H9 (cell line): ENCODE results near the gene ZBED5. TPM values are rescaled to one million over a fixed set of nuclear protein-coding genes. Genes with fewer than 3 reads are reported as not detected.

Source experiments
- DNase-seq: peaks from one replicate; pipeline ENCODE4 v3.0.0-alpha.2; 2017
- H2AFZ ChIP-seq: one replicate; pipeline ENCODE4 v1.6.1; 2013; ENCODE audit warnings: mild to moderate bottlenecking, low read length, control low read depth, moderate library complexity
- H2AK5ac ChIP-seq: 2 replicates; pipeline ENCODE4 v1.6.1; 2013; ENCODE audit warnings: low read length, control low read depth, mixed read lengths; ENCODE audit not compliant: insufficient read length
- H2BK120ac ChIP-seq: one replicate; pipeline ENCODE4 v1.6.1; 2013; ENCODE audit warnings: low read depth, mild to moderate bottlenecking, low read length, control low read depth, inconsistent platforms; ENCODE audit not compliant: poor library complexity, severe bottlenecking
- H2BK12ac ChIP-seq: 2 replicates; pipeline ENCODE4 v1.6.1; 2013; ENCODE audit warnings: low read length, control low read depth, mixed read lengths, low read depth; ENCODE audit not compliant: insufficient read length
- H2BK15ac ChIP-seq: 2 replicates; pipeline ENCODE4 v1.6.1; 2013; ENCODE audit warnings: low read depth, low read length, control low read depth
- H2BK20ac ChIP-seq: one replicate; pipeline ENCODE4 v1.6.1; 2013; ENCODE audit warnings: low read depth, mild to moderate bottlenecking, low read length, control low read depth, inconsistent platforms; ENCODE audit not compliant: poor library complexity, severe bottlenecking
- H2BK5ac ChIP-seq: 2 replicates; pipeline ENCODE4 v1.6.1; 2013; ENCODE audit warnings: low read length, control low read depth, mixed read lengths; ENCODE audit not compliant: insufficient read length
- H3K14ac ChIP-seq: 2 replicates; pipeline ENCODE4 v1.6.1; 2013; ENCODE audit warnings: low read length, control low read depth; ENCODE audit not compliant: insufficient read depth
- H3K18ac ChIP-seq: 2 replicates; pipeline ENCODE4 v1.6.1; 2013; ENCODE audit warnings: low read depth, mild to moderate bottlenecking, mixed read lengths, low read length, control low read depth; ENCODE audit not compliant: insufficient read length
- H3K23ac ChIP-seq: 2 replicates; pipeline ENCODE4 v1.6.1; 2013; ENCODE audit warnings: low read length, control low read depth, mixed read lengths, low read depth; ENCODE audit not compliant: insufficient read length
- H3K23me2 ChIP-seq: 2 replicates; pipeline ENCODE4 v1.6.1; 2013; ENCODE audit warnings: low read depth, mild to moderate bottlenecking, mixed read lengths, low read length, control low read depth; ENCODE audit not compliant: insufficient read length, poor library complexity, severe bottlenecking
- H3K27ac ChIP-seq: 2 replicates; pipeline ENCODE4 v1.5.1; 2013; ENCODE audit warnings: low read length, control low read depth, mixed read lengths, low read depth; ENCODE audit not compliant: insufficient read length
- H3K27me3 ChIP-seq: 2 replicates; pipeline ENCODE4 v1.6.1; 2013; ENCODE audit warnings: low read length, control low read depth, inconsistent platforms; ENCODE audit not compliant: insufficient read depth
- H3K4ac ChIP-seq: 2 replicates; pipeline ENCODE4 v1.6.1; 2013; ENCODE audit warnings: low read depth, mild to moderate bottlenecking, control low read depth, inconsistent platforms, low read length, moderate library complexity
- H3K4me1 ChIP-seq: 2 replicates; pipeline ENCODE4 v1.6.1; 2013; ENCODE audit warnings: low read length, control low read depth, inconsistent platforms; ENCODE audit not compliant: insufficient read depth
- H3K4me2 ChIP-seq: 2 replicates; pipeline ENCODE4 v1.6.1; 2013; ENCODE audit warnings: low read length, control low read depth, mixed read lengths; ENCODE audit not compliant: insufficient read length, insufficient read depth
- H3K56ac ChIP-seq: 2 replicates; pipeline ENCODE4 v1.6.1; 2013; ENCODE audit warnings: low read depth, mild to moderate bottlenecking, mixed read lengths, low read length, control low read depth; ENCODE audit not compliant: insufficient read length
- H3K79me1 ChIP-seq: 2 replicates; pipeline ENCODE4 v1.6.1; 2013; ENCODE audit warnings: low read depth, mild to moderate bottlenecking, moderate library complexity, low read length, control low read depth, inconsistent platforms; ENCODE audit not compliant: insufficient read depth, poor library complexity, severe bottlenecking
- H3K79me2 ChIP-seq: 2 replicates; pipeline ENCODE4 v1.6.1; 2013; ENCODE audit warnings: low read length, control low read depth, inconsistent platforms; ENCODE audit not compliant: insufficient read depth
- H3K9ac ChIP-seq: 2 replicates; pipeline ENCODE4 v1.6.1; 2013; ENCODE audit warnings: low read length, control low read depth, mixed read lengths; ENCODE audit not compliant: insufficient read length; ENCODE audit errors: extremely low read depth
- H3K9me3 ChIP-seq: one replicate; pipeline ENCODE4 v1.6.1; 2013; ENCODE audit warnings: low read depth, low read length, inconsistent platforms; ENCODE audit not compliant: control insufficient read depth
- H3T11ph ChIP-seq: one replicate; pipeline ENCODE4 v1.6.1; 2013; ENCODE audit warnings: mild to moderate bottlenecking, low read length, control low read depth, inconsistent platforms
- H4K20me1 ChIP-seq: one replicate; pipeline ENCODE4 v1.6.1; 2013; ENCODE audit not compliant: control insufficient read depth, insufficient read length, insufficient read depth
- H4K5ac ChIP-seq: 2 replicates; pipeline ENCODE4 v1.6.1; 2013; ENCODE audit warnings: low read depth, mild to moderate bottlenecking, mixed read lengths, low read length, control low read depth; ENCODE audit not compliant: insufficient read length
- H4K8ac ChIP-seq: replicated peaks from 2 replicates; pipeline ENCODE4 v1.6.1; 2013; ENCODE audit warnings: low read length, control low read depth, mixed read lengths, low read depth; ENCODE audit not compliant: insufficient read length
- H4K91ac ChIP-seq: 2 replicates; pipeline ENCODE4 v1.6.1; 2013; ENCODE audit warnings: low read depth, mild to moderate bottlenecking, moderate library complexity, mixed read lengths, low read length, control low read depth; ENCODE audit not compliant: insufficient read length
- H3K27ac Mint-ChIP-seq, 3 experiments: 2 replicates in 2 of 3; 3 replicates in 1 of 3; pipeline ENCODE4 v1.8.0; 2020 to 2021; ENCODE audit warnings: mixed read lengths in 3 of 3, mild to moderate bottlenecking in 1 of 3, moderate library complexity in 1 of 3
- H3K27me3 Mint-ChIP-seq: 2 replicates; pipeline ENCODE4 v1.8.0; 2021; ENCODE audit warnings: low read depth, mild to moderate bottlenecking, moderate library complexity, mixed read lengths
- H3K36me3 Mint-ChIP-seq, 3 experiments: 2 replicates in 2 of 3; 3 replicates in 1 of 3; pipeline ENCODE4 v1.8.0; 2020 to 2021; ENCODE audit warnings: low read depth in 3 of 3, mixed read lengths in 3 of 3; ENCODE audit not compliant: insufficient read depth in 1 of 3
- H3K4me1 Mint-ChIP-seq, 2 experiments: 2 replicates each; pipeline ENCODE4 v1.8.0; 2020; ENCODE audit warnings: mixed read lengths in 2 of 2
- H3K4me3 Mint-ChIP-seq, 2 experiments: 2 replicates in 1 of 2; 3 replicates in 1 of 2; pipeline ENCODE4 v1.8.0; 2020 to 2021; ENCODE audit warnings: mild to moderate bottlenecking in 2 of 2, mixed read lengths in 2 of 2, moderate library complexity in 1 of 2
- H3K9me3 Mint-ChIP-seq, 2 experiments: 2 replicates in 1 of 2; 3 replicates in 1 of 2; pipeline ENCODE4 v1.8.0; 2020; ENCODE audit warnings: mild to moderate bottlenecking in 2 of 2, mixed read lengths in 2 of 2, moderate library complexity in 1 of 2
- CTCF ChIP-seq: fragments of 200-600 bp; sonication (generic); conservative IDR thresholded peaks from 3 replicates; pipeline ENCODE4 v1.8.0; 2021; ENCODE audit warnings: antibody characterized with exemption, mild to moderate bottlenecking
- whole genome bisulfite sequencing: extraction: QIAGEN DNeasy Blood & Tissue Kit; methylation state at CpG from one replicate; pipeline ENCODE4 v1.1.7; 2013; ENCODE audit warnings: missing lambda C conversion rate, low lambda C conversion rate, mixed read lengths; ENCODE audit not compliant: insufficient read length; ENCODE audit errors: extremely low coverage; 5-methylcytosine and 5-hydroxymethylcytosine counted together
- total RNA-seq: library from RNA; stranded (reverse); gene quantifications from 2 replicates; pipeline ENCODE4 v1.2.1, GENCODE V29; 2021

ZBED5 gene
- total RNA-seq, 1 experiment from 2014 or later: 65.8 TPM

GRCh38 chr11:10806206-10806605 is 51.6 kb downstream of the ZBED5 start:
- H3K79me2 ChIP-seq: peaks cover 14% of the 10 kb centered on the region; the same call in 1 of the 2 replicates
- H2BK20ac ChIP-seq: no peak overlapping the region
- no peak for DNase-seq
- no peak overlapping the region for H3K9ac ChIP-seq
- TF ChIP-seq CTCF: no peak
- H4K8ac ChIP-seq: no peak overlapping the region
- H3K27me3 Mint-ChIP-seq: no peaks in the 10 kb centered on the region
- no peaks in the 10 kb centered on the region for H3K27me3 ChIP-seq
- 0 out of 7 replicates have a peak overlapping the region, but pooled peaks of 1 of the 3 experiments have one; percentile 76 for H3K27ac Mint-ChIP-seq
- H3K9me3 ChIP-seq: no peaks in the 10 kb centered on the region
- no peak overlapping the region for H3K27ac ChIP-seq
- H3K4me2 ChIP-seq: no peak overlapping the region
- H3K9me3 Mint-ChIP-seq: peaks cover 0 to 4% of the 10 kb centered on the region in 2 experiments; a peak in 2 of 5 replicates
- no CpG with 5 or more reads among the region's 4 CpGs for WGBS
- no peak overlapping the region for H3K4ac ChIP-seq
- H2AFZ ChIP-seq: no peak overlapping the region
- no peaks in the 10 kb centered on the region for H3K79me1 ChIP-seq
- no peak overlapping the region for H3K23ac ChIP-seq
- no peak overlapping the region for H2AK5ac ChIP-seq
- no peak overlapping the region for H4K91ac ChIP-seq
- no peak overlapping the region for H3K14ac ChIP-seq
- H2BK120ac ChIP-seq: no peak overlapping the region
- H3K4me3 Mint-ChIP-seq: peak overlapping the region; percentile 94 to 97
- no peak overlapping the region for H3K56ac ChIP-seq
- H2BK15ac ChIP-seq: no peak overlapping the region
- no peak overlapping the region for H3K18ac ChIP-seq
- peaks cover 59 to 72% (median 71%) of the 10 kb centered on the region in 3 experiments for H3K36me3 Mint-ChIP-seq
- H3K4me1 ChIP-seq: no peaks in the 10 kb centered on the region
- H4K20me1 ChIP-seq: no peaks in the 10 kb centered on the region
- H3T11ph ChIP-seq: no peak overlapping the region
- no peak overlapping the region for H2BK12ac ChIP-seq
- H4K5ac ChIP-seq: no peak overlapping the region
- H2BK5ac ChIP-seq: no peak overlapping the region
- no peaks in the 10 kb centered on the region for H3K23me2 ChIP-seq
- H3K4me1 Mint-ChIP-seq: peaks cover 26 to 33% of the 10 kb centered on the region in 2 experiments
